ENCODE results near the gene LYRM1.

- TF ChIP-seq POLR2AphosphoS5 (IDR thresholded peaks at IDR 0.05) = no peak
- TF ChIP-seq, protein P1, sequence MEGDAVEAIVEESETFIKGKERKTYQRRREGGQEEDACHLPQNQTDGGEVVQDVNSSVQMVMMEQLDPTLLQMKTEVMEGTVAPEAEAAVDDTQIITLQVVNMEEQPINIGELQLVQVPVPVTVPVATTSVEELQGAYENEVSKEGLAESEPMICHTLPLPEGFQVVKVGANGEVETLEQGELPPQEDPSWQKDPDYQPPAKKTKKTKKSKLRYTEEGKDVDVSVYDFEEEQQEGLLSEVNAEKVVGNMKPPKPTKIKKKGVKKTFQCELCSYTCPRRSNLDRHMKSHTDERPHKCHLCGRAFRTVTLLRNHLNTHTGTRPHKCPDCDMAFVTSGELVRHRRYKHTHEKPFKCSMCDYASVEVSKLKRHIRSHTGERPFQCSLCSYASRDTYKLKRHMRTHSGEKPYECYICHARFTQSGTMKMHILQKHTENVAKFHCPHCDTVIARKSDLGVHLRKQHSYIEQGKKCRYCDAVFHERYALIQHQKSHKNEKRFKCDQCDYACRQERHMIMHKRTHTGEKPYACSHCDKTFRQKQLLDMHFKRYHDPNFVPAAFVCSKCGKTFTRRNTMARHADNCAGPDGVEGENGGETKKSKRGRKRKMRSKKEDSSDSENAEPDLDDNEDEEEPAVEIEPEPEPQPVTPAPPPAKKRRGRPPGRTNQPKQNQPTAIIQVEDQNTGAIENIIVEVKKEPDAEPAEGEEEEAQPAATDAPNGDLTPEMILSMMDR (IDR thresholded peaks at IDR 0.05) = no peak
- TF ChIP-seq POLR2A (IDR thresholded peaks at IDR 0.05) = no peak
Measured at GRCh38 chr16:20903899-20904506, 3.4 kb downstream of the LYRM1 start.
